ENCODE results near the gene NELL2. TPM values are rescaled to one million over a fixed set of nuclear protein-coding genes. Genes with fewer than 3 reads are reported as not detected.
"Not testable (repeated sequence)": the region's sequence is repeated elsewhere in the genome, so short reads cannot be mapped to it uniquely, and the experiment has no call there.

The NELL2 gene
- total RNA-seq, 1 donor from 2014 or later, result 0.20 TPM

DNA sequence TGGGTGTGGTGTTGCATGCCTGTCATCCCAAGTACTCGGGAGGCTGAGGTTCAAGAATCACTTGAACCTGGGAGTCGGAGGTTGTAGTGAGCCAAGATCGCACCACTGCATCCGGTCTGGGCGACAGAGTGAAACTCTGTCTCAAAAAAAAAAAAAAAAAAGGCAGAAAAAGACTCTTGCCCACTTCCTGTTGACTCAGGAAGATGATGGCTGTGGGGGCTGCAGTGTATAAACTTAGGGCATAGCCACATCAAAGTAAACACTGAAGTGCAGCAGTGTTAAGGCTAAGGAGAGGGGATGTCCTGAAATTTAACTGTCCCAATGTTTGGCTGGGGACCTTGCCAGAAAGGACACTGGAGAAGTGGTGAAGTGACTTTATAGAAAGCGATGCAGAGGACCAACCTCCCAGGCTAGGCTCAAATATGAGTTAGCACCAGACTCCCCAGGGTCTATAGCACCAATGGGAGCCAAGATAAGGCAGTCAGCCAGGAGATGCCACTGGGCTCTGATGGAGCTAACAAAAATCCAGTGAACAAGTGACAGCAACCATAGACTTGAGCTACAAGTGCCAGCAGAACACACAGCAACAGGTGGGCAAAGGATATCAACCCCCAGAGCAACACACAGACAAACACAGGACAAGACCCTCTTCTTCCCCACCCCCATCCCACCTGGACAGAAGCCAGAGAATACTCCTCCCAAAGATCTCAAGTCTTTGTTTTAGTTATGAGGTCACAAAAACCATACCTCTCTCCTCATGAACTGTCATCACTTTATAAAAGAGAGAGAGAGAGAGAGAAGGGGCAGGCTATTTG, 28.0 kb downstream of the NELL2 start:
- DNase-seq (ENCODE audit: low read depth, low spot score), result no peak

DNA sequence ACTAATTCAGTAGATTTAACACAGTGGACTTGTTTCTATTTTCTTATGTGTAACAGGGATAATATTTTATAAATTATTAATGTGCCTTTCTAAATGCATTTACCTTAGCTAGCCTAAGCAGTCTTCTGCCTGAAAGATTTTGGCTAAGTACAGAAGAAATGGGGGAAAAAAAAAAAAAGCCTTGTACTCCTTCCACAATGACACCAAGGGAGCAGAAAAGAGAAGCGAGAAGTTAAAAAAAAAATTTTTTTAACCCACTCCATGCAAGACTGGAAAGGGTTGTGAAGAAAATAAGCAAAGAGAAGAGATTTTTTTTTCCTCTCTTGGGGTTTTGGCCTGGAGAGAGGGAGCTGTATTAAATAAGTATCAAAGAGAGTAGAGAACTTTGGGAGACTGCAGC, 28.7 kb downstream of the NELL2 start:
- no peak for DNase-seq (ENCODE audit: low read depth, low spot score)

DNA sequence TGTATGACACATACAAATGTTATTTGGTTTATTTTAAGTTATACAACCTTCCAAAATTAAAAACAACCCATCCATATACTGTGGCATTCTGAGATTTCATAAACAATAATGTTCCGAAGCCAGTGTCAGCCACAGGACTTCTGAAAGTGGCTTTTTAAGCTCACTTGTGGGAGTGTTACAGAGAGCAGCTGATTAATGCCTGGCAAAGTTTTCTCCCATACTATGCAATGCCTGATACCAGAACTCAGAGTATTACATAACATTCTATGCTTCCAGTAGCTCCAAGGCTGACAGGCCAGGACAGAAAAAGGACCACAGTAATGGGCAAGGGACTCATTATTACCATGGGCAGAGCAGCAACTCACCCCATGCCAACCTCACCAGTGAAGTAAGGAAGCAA, 29.3 kb downstream of the NELL2 start:
- DNase-seq (ENCODE audit: low read depth, low spot score), result no peak

DNA sequence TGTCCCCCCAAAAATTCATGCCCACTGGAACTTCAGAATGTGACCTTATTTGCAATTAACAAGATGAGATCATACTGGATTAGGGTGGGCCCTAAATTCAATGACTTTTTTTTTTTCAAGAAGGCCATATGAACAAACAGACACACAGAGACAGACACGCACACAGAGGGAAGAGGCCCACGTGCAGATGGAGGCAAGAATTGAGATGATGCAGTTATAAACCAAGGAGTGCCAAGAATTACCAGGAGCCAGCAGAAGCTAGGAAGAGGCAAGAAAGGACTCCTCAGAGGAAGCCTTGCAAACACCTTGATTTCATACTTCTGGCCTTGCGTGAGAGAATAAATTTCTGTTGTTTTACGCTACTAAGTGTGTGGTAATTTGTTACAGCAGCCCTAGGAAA, 33.4 kb downstream of the NELL2 start:
- no peak for DNase-seq (ENCODE audit: low read depth, low spot score)

DNA sequence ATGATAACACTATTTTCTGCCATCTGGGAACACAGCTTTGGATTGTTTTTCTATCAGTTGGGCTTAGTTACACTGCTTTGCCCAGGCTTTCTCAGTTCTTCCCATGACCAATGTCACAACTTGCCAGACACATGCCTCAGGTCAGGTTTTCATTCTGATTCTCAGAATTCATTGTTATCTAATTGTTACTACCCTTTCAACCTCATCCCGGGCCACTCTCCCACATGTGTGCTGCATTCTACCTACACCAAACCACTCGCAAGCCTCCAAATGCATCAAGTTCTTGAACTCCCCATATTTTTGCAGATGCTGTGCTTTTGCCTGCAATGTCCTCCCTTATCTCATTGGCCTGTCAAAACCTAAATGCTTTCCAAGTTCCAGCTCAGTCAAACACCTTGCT, 36.3 kb downstream of the NELL2 start:
- DNase-seq (ENCODE audit: low read depth, low spot score), result no peak

DNA sequence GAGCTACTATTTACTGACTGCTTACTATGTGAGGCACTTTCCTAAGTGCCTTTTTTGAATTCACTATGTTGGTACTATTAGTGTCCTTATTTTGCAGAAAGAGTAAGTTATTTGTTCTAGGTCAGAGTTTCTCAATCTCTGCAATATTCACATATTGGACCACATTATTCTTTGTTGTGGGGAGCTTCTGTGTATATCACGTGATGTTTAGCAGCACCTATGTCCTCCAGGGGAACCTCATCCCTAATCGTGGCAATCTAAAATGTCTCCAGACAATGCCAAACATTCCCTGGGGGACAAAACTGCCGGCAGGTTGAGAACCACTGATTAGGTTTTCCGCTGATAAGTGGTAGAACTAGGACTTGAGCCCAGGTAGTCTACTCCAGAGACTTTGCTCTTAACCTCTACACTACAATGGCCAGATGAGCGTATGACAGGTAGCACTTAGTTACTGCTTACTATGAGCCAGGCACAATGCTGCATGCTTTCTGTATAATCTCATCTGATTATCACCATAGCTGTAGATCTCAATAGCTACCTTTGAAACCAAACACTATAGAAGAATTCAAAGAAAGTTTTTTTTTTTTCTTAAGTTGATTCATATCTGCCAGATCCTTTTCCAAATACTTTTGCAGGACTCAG, 38.9 kb downstream of the NELL2 start:
- DNase-seq (ENCODE audit: low read depth, low spot score), result no peak

DNA sequence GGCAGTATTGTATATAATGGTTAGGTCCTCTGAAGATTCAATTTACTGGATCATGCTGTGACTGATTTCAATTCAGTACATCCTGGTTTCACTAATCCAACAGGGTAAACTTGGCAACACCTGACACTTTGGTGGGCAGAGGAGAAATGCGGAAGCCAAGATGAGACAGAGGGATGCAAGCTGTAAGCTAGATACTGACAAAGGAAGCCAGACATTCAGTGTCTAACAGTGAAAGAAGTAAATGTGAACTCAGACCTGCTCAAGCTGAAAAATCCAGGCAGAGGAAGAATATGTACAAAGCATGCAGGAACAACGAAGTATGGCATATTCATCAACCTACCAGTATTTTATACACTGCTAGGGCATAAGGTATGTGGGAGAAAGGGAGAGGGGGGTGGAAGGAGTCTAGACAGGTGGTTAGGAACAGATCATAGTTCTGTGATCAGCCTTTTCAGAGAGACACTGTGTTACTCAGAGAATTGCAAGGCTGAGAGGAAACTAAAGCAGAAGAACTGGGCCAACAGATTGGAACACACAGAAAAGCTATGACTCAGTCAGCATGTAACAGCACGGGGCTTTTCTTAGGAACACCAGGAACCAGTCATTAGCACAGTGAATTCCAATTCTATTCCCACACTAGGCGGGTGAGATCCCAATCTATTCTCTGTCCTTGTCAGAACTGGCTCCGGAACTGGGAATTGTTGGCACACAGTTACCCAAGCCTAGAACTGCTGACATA, 40.3 kb downstream of the NELL2 start:
- no peak for DNase-seq (ENCODE audit: low read depth, low spot score)

DNA sequence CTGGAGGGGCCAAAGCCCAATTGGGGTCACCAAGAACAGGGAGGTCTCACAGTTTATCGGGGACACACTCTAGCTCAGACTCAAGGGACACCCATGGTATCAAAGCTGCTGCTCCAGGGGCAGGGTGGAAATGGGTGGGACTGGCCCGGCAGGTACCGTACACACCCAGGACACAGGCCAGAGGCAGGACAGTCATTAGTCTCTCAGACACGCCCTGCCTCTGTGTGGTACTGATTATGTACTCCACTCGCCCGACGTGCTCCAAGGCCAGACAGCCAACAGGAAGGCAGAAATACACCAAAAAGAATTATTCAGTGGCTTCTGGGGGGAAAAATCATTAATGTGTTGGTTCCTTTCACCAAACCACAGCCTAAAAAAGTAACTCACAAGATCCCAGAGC, 41.1 kb downstream of the NELL2 start:
- not testable (repeated sequence) for DNase-seq (ENCODE audit: low read depth, low spot score)

DNA sequence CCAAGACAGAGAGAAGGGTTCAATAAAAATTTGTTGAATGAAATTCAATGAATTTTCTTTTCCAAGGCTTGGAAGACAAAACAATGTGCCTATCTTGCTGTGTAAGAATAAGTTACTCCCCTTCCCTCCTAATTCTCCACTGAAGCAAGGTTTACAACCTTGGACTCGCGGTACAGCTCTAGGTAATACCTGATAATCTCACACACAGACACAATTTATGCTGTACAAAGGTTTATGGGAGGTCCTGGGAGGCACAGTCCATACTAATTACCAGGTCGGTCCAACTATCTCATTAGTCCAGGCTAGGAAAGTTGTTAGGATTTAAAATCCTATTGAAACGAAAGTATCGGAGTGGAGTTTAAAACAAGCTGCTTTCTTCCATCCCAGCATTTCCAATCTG, 42.6 kb downstream of the NELL2 start:
- DNase-seq (ENCODE audit: low read depth, low spot score), result no peak

DNA sequence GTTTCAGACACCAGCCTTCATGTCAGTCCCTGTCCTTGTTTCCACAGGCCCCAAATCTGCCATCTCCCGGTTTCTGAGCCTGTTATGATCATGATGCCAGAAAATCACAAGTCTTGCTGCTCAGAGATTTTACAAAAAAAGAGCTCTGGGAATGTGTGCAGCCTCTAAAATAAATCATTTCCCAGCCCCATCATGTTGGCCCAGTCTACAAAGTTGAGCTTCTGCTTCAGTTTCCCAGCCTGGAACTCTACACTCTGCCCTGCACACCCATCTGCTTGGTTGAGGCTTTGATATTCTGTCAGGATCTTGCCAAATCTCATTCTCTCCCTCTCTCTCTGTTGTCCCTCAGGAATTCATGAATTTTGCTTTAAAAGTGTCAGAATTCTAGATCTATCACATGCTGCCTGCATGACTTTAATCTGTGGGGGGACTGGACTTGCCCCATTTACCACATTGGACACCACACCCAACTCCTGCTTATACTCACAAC, 45.5 kb downstream of the NELL2 start:
- no peak for DNase-seq (ENCODE audit: low read depth, low spot score)

DNA sequence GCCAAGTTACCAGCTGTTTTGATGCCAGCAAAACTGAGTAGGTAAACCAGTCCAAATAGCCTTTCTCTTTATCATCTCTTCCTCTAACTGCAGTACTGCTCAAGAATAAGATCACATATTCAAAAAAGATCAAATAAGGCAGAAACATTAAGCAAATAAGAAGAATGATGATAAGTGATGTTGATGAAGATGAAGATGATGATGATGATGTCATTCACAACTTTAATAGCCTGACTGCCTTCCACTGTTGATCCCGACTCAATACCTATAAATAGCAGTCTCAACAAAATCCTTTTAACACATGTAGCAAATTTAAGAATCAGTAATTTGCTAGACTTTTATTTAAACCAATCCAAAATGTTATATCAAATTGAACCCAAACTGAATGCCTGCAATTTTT, 47.1 kb downstream of the NELL2 start:
- DNase-seq (ENCODE audit: low read depth, low spot score), result no peak

DNA sequence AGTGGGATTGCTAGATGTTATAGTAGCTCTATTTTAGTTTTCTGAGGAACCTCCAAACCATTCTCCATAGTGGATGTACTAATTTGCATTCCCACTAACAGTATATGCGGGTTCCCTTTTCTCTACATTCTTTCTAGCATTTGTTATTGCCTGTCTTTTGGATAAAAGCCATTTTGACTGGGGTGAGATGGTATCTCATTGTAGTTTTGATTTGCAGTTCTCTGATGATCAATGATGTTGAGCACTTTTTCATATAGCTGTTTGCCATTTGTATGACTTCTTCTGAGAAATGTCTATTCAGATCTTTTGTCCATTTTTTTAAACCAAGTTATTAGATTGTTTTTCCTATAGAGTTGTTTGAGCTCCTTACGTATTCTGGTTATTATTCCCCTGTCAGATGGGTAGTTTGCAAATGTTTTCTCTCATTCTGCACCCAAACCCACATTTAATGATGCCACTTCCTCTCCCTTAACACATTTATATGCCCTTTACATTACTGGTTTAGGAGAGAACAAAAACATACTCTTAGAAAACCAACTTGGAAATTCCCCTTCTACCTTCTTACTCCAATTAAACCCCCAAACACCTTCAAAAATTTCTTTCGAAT, 48.2 kb downstream of the NELL2 start:
- DNase-seq (ENCODE audit: low read depth, low spot score), result no peak

DNA sequence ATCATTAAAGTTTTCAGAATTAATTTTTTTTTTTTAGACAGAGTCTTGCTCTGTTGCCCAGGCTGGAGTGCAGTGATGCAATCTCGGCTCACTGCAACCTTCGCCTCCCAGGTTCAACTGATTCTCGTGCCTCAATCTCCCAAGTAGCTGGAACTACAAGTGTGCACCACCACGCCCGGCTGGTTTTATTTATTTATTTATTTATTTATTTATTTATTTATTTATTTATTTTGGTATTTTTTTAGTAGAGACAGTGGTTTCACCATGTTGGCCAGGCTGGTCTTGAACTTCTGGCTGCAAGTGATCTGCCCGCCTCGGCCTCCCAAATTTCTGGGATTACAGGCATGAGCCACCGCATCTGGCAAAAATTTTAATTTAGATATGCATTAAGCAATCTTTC, 54.4 kb downstream of the NELL2 start:
- not testable (repeated sequence) for DNase-seq (ENCODE audit: low read depth, low spot score)

DNA sequence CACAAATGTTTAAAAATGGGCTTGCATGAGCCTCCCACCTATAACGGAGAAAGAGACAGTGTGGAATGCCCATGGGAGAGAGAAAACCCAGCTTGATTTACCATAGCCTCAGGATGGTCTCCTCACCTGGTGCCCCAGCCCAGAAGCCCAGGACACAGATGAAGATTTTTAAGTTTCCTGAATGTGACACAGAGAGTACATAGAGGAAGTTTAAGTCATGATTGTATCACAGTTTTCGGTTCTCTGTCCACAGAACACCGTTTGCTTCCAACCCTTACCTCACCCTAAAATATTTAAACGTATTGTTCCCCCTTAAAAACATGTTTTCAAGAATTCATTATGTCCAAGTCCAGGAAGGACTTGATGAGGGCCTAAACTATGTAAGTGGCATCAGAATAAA, 56.2 kb downstream of the NELL2 start:
- no peak for DNase-seq (ENCODE audit: low read depth, low spot score)

DNA sequence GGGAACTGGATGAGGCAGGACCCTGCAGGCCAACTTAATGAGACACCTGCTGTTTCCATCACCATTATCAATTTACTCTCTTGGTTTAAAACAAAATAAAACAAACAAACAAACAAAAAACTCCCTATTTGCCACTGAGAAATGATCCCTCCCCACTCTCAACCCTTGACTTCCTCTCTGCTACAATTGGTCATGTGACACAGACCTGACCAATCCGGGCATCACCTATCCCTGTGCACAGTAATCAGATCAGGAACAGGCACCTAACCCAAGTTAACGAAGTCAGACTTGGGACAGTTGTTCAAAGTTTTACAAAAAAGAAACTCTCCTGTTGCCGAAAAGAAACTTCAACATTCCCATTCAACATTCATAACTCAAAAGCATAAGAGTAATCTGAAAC, 58.4 kb downstream of the NELL2 start:
- no peak for DNase-seq (ENCODE audit: low read depth, low spot score)

DNA sequence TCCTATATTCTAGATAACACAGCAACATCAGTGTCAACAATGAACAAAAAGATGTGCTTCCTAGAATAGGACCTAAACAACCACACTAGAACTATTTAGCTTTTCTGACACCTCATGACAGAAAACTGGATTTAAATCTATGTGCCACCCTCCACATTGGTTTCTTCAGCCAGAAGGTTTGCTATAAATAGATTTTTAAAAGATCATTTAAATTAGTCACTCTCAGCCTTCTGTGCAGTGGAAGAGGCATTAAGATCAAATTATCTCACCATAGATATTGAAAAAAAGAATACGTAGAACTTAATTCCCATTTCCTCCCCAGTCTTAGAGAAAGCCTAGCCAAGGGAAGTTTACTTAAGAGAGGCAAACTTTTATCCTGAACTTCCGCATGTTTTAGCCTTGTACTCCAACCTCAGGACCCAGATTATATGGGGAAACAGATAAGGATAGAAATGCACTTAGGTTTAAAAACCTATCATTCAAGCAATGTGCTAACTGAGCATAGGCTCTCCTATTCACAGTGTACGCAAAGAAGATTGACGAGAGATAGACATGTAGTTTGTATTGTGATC, 59.6 kb downstream of the NELL2 start:
- no peak for DNase-seq (ENCODE audit: low read depth, low spot score)

DNA sequence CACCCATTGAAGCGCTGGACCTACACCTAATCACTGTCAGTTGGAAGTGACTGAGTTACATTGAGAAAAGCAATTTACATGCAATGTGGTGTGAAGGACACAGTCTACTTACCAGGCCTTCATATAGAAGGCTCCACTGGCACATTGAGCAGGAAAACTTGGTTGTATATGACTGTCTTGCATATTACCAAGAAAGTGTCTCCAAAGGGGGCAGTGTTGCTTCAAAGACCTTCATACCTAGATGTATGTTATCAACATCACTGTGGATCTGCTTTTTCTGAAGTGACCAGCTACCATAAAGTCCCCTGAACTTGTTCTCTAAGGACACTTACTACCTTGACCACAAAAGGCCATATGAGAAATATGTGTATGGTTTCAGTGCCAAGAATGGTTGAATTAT, 64.1 kb downstream of the NELL2 start:
- DNase-seq (ENCODE audit: low read depth, low spot score), result no peak

DNA sequence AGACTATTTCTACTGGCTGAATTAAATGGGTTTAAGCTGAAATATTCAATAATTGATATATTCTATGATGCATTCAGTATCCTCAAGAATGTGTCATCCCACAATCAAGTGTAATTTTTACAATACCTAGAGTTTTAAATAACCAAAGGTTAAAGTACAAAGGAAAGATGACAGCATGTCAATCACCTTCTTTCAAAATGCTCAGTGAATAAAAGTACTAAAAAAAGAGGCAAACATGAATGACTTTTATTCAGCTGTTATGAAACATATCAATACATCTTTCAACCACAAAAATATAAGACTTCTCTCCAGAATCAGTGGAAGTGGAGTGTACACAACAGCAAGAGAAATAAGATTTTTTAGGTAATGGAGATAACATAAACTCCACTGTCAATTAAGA, 72.0 kb downstream of the NELL2 start:
- DNase-seq (ENCODE audit: low read depth, low spot score), result no peak

DNA sequence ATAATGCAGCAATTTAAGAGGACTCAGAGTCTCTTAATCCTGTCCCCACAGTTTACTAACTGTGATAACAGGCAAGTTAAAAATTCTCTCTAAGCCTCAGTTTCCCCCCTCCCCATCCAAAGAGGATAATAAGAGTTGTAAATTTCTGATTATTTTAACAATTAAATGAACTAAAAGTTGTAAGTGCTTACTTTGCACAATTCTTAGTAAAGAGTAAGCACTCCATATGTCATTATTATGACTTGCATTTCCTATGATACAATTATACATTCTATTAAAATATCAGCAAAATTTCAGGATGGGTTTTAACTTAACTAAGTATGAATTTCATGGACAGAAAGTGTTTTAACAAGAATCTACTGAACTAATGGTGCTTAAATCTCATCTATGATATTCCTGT, 80.1 kb downstream of the NELL2 start:
- no peak for DNase-seq (ENCODE audit: low read depth, low spot score)

DNA sequence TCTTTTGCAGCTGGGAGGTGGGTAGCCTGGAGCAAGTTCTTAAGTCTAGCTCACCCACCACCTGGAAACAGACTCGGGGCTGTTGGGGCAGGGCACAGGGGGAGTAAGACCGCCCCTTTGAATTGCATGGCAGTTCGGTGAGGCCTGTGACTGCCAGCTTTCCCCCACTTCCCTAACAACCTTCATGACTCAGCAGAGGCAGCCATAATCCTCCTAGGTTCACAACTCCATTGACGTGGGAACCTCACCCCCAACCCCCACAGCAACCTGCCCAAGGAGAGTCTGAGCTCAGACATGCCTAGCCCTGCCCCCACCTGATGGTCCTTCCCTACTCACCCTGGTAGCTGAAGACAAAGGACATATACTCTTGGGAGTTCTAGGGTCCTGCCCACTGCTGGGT, 87.4 kb downstream of the NELL2 start:
- no peak for DNase-seq (ENCODE audit: low read depth, low spot score)

DNA sequence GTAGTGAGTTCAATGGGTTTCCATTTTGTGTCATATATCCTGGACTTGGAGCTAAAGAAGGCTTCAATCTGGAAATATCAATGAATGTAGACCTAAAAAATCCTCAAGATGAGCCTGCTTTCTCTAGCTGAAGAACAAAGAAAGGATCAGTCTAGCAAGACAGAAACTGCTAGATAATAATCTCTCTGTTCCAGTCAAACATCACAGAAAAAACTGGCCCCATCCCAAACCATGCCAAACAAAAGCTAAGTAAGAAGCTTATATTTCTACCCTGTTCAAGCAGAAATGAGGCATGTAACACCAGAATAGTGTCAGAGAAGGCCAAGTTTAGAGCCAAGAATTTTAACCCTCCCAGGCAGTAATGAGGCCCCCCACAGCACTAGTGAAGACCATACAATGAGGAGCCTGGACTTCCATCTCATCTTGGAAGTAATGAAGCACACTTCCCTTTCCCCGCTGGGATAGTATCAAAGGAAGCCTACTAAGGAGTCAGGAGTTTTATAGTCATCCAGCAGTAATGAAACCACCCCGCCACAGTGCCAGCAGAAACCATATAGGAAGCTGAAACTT, 95.8 kb downstream of the NELL2 start:
- no peak for DNase-seq (ENCODE audit: low read depth, low spot score)
